NCI-H1048 (cell line): Measurements from ENCODE around the gene ZC3H7A.

Source experiments
- DNase-seq: peaks from one replicate; lab custom pipeline; 2025; lab: John Stamatoyannopoulos, UW

ZC3H7A gene

DNA sequence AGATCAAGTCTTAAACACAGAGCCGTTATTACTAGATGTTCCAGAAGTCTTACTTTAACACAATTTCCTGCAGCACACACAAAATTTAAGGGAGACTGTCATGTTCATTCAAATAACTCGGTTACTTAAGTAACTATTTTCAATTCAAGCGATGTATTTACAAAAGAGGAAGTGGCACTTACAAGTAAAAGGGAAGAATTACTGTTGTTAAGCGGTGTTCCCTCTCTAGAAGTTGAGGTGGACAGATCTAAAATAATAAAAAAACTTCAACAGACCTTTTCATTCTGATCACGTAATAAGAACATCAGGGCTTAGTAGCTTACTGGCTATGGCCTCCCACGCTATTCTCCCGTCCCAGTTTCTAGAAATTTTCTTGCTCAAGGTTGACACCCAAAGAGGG, 28.2 kb downstream of the ZC3H7A start:
- DNase-seq = no peak

DNA sequence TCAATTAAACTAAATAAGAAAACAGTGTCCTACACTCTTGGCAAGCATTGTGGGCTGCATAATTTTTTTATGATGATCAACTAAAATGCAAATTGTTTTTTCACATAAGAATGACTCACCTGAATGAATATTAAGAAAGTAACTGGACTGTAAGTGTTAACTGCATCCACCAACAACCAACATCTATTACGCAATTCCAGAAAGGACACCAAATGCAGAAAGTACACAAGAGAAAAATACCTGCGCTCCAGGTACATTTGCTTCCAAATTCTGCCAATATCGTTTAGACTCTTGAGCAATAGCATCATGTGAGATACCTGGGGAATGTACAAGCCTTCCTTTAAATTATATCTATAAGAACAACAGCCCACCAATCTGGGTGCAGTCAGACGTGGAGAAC, 34.6 kb downstream of the ZC3H7A start:
- DNase-seq = no peak

DNA sequence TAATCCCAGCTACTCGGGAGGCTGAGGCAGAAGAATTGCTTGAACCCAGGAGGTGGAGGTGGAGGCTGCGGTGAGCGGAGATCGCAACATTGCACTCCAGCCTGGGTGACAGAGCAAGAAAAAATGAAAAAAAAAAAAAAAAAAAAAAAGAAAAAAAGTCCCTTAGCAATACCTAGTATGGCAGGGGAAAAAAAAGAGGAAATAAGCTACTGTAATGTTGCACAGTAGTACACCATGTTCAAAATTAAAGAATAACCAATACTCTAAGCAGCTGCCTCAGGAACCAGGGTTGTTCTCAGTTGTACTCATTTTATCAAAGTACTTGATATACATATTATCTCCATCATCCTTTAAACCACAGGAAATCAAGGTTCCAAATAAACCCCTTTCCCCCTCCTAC, 37.1 kb downstream of the ZC3H7A start:
- DNase-seq = no peak

DNA sequence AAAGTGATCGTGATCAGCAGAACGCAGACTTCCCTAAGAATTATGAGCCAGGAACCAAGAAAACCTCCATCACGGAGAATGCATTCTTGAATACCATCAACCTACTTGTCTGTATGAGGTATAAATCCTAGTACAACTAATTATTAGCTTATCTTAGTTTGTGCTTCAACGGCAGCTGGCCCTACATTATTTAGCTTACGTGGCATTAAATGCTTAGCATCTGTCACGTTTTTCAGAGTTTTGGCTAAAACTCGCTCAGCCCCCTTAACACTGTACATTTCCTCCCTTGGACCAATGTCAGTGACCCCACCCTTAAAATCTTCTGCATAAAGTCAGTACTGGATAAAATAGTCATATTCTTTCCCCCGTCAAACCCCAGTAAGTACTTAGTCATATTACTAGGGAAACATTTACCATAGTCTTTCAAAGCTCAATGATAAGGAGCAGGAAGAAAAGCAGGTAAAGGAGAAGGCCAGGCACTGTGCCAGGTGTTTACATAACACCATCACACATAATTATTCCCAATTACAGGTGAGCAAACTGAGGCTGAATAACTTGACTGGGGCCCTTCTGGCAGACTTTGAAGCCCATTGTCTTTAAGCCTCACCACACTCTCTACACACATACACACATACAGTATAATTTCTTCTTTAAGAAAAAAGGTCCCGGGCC, 37.8 kb downstream of the ZC3H7A start:
- no peak for DNase-seq

DNA sequence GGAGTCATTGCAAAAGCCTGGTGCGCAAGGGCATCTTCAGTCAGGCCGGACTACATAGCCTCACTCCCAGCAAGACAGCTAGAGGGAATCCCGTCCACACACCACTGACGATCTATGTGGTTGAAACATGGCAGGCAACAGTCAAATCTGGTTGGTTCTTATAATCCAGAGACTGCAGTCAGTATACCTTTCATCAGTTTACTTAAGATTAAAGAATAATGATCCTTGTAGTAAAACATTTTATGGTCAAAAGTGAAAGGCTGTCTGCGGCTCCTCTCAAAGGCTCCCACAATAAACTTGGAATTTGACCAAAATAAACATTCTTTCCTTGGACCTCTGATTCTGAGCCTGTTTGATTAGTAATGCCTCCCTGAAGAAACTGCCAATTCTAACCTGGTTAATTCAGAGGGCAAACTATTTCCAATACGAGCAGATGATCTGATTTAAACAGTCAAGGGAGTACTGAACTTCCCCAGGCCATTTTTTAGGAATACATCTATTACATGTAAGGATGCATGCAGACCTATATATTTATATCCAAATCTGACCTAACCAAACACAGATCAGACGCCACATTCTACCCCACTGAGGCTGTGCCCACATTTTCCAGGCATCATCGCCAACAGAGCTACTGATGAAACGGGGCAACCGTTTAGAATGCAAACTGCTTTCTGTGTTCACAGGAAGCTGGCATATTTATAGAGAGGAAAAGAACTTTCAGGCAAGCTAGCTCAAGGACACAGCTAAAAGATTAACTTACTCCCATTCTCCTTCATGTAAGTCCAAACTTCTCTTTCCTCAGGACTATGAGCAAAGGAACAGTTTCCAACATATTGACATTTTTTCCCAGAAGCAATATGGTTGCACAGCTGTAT, 39.1 kb downstream of the ZC3H7A start:
- no peak for DNase-seq

DNA sequence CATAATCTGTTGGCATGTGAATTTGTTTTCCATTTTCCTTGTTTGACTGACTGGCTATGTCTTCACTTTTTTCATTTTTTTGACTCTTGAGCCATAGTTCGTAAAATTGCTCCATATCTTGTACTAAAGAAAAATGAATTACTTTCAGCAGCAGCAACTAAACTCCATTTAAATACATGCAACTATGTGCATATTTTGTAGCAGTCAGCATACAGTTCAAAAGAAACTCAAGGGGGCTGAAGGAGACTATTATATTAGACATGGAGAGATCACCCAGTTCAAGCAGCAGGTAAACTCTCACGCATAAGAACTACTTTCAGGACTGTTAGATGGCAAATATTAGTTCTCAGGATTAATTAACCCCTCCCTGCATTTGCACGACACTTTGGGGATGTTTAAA, 40.8 kb downstream of the ZC3H7A start:
- DNase-seq = no peak

DNA sequence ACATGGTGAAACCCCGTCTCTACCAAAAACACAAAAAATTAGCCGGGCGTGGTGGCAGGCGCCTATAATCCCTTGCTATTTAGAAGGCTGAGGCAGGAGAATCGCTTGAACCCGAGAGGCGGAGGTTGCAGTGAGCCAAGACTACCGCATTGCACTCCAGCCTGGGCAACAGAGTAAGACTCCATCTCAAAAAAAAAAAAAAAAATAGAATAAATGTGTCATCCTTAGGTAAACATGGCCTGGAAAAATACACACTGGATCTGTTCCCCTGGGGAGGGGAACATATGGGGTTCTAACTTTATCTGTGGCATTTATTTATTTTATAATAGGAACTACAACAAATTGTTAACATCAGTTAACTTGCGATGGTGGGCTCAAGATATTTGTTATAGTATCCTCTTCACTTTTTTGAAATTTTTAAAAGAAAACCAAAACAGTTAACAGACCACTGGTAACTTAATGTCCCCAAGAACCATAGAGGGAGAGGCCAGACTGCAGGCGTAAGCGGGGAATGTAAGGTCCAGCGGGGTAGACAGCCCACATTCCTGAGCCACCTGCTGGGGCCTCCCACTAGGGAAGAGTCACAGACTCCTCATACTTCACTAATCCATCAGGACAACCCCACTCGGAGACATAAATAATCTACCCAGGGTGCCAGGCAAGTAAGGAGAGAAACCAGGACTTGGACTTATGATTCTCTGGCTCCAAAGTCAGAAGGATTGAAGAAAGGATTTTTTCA, 41.9 kb downstream of the ZC3H7A start:
- no peak for DNase-seq

DNA sequence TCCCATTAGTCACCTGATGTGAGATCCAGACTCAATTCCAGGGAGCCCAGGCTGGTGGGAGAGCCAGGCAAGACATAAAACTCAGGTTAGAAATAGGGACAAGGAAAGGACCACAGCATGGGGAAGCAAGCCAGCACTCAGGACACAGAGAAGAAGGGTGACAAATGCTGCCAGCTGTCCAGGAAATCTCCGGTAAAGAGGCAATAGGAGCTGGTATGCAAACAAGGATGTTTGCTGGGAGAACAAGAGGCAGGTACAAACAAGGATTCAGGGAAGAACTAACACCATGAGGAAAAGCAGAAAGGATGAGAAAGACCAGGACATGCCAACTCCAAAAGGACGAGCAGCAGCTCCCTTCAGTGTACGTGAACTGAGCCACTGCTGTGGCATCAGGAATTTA, 44.2 kb downstream of the ZC3H7A start:
- no peak for DNase-seq

DNA sequence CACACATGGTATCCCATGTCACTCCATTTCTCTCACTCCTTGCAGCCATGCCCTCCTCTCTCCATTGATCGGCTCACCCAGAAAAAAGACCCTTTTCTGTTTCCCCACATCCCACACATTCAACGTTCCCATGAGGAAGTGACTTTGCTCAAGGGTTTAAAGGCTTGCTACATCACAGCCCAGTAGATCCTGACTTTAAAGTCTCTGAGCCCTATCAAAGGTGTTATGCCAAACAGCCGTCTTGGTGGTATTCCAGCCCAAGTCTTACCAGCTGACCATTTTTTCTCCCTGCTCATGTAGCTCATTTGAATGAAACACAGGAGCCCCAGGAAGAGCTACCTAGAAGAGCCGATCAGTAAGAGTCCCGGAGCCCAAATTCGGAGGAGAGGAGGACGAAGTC, 47.0 kb downstream of the ZC3H7A start:
- no peak for DNase-seq

DNA sequence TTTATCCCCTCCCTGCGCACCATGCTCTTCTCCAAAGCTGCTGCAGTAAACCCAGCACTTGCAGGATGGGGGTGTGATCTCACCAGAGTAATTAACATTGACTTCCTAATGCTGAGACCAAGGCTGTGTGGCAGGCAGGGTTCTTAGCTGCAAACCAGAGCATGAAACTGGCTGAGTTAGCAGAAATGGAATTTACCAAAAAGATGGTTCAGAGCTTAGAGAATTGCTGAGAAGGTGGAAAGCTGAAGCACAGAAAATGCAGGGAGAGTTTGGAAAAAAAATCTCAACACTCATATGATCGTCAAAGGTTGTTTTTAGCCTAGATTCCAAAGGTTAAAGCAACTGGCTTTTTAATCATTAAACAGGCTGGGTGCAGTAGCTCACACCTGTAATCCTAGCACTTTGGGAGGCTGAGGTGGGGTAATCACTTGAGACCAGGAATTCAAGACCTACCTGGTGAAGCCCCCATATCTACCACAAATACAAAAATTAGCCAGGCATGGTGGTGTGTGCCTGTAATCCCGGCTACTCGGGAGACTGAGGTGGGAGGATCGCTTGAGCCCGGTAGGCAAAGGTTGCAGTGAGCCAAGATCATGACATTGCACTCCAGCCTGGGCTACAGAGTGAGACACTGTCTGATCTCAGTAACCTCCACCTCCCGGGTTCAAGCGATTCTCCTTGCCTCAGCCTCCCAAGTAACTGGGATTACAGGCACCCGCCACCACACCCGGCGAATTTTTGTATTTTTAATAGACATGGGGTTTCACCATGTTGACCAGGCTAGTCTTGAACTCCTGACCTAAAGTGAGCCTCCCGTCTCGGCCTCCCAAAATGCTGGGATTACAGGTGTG, 48.4 kb downstream of the ZC3H7A start:
- no peak for DNase-seq

DNA sequence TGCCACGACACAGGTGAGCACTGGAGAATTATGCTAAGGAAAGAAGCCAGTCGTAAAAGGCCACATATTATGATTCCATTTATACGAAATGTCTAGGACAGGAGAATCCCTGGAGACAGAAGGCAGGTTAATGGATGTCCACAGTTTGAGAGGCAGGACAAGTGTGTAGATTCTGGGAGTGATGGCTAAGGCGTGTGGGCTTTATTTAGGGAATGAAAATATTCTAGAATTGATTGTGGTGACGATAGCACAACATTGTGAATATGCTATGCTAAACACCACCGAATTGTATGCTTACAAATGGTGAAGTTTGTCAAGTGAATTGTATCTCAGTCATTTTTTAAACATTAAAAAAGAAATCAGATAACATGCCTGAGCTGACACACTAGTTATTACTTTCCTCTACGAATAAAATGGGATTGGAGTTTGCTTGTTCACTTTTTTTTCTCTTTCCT, 49.1 kb downstream of the ZC3H7A start:
- DNase-seq = no peak

DNA sequence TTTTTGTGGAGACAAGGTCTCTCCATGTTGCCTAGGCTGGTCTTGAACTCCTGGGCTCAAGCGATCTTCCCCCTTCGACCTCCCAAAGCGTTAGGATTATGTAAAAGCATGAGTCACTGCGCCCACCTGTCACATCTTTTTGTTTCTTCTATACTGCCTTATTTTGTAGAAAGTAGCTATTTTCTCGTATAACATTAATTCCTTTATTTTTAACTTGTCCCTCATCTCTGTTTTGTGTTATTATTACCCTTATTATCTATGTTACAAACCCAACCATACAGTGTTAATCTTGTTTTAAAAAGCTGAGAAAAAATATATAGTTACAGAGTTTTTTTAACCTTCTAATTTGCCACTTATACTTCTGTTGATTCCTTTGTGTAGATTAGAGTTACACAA, 53.0 kb downstream of the ZC3H7A start:
- no peak for DNase-seq

DNA sequence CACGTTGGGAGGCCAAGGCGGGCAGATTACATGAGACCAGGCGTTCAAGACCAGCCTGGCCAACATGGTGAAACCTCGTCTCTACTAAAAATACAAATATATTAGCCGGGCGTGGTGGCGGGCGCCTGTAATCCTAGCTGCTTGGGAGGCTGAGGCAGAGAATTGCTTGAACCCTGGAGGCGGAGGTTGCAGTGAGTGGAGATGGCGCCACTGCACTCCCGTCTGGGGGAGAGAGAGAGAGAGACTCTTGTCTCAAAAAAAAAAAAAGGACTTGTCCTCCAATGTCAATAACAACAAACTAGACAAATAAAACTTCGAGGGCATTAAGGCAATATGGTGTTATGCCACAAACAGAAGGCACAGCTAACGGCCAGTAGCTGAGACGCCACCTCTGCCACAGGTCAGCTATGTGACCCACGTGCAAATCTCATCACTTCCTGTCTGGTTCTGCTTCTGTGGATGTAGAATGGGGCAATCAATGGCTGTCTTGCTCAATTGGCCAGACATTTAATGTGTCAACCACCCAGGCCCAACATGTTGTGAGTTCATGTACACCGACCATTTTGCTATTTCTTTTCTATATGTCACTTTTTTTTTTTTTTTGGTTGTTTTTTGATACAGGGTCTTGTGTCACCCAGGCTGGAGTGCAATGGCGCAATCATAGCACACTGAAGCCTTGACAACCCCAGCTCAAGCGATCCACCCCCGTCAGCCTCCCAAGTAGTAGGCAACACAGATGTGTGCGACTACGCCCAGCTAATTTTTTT, 53.6 kb downstream of the ZC3H7A start:
- DNase-seq = no peak

DNA sequence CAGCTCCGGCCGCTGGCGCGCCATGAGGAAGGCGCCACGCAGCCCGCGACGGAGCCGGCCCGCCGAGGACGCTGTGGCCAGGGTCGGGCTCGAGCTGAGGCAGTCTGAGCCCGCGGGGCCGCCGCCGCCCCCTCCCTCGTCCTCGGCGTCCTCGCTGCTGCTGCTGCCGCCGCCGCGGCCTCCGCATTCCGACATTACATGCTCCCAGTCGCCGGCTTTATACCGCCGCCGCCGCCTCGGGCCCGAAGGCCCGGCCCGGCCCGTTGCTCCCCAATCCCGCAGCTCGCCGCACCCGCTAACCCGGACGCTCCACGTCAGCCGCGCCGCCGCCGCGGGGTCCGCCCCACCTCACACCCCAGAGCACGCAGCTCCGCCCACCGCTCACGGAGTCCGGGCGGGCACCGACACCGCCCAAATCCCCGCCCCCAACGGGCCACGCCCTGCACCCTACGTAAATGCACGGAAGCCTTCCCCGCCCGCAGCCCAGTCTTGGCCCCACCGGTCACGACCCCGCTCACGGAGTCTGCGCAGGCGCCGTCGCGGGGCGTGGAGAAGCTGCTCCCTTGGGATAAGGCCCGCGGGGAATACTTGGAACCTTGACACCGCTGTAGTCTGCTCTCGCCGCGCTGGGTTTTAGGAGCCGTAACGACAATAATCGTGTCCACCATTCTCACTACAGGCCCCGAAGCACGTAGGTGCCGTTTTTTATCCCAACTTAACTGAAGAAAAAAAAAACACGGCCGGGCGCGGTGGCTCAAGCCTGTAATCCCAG, 54.3 kb downstream of the ZC3H7A start, which contains the start of gene TXNDC11:
TXNDC11 (minus strand) TSS at position 322 of the 772 bp plus-strand sequence; CDS start at position 195, 127 bp downstream.
- peak; percentile 75 for DNase-seq

DNA sequence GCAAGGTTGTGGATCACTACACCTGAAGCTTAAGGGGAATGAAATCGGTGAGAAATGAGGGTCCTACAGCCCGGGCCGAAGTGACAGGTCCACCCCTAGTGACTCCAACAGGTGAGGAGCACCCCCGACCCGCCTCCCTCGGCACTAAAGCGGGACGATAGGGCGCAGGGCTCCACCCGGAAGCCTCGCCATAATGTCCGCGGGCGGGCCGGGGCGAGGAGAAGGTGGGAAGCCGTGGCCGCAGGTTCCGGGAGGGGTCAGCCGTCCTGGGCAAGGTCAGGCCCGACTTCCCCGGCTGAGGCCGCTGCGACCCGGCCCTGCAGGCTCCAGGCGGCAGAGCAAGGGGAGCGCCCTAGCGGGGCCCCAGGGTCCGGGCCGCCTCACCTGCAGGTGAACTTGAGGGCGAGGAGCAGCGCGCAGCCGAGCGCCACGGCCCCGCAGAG, 54.9 kb downstream of the ZC3H7A start:
- DNase-seq = no peak

DNA sequence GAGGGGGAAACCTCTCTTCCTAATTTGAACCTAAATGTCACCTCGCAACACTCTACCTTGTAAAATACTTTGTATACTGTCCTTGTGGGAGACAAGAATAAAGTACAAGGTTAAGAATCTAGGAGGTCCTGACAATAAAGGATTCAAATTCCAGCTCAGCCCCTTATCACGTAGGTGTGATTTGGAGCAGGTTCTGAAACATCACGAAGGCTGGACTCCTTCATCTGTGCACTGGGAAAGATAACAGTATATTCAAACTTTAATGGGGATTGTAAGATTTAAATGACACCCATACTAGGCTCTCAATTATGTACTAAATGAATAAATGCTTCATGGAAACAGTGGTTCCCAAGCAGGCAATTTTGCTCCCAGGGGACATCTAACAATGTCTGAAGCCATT, 56.5 kb downstream of the ZC3H7A start:
- no peak for DNase-seq

DNA sequence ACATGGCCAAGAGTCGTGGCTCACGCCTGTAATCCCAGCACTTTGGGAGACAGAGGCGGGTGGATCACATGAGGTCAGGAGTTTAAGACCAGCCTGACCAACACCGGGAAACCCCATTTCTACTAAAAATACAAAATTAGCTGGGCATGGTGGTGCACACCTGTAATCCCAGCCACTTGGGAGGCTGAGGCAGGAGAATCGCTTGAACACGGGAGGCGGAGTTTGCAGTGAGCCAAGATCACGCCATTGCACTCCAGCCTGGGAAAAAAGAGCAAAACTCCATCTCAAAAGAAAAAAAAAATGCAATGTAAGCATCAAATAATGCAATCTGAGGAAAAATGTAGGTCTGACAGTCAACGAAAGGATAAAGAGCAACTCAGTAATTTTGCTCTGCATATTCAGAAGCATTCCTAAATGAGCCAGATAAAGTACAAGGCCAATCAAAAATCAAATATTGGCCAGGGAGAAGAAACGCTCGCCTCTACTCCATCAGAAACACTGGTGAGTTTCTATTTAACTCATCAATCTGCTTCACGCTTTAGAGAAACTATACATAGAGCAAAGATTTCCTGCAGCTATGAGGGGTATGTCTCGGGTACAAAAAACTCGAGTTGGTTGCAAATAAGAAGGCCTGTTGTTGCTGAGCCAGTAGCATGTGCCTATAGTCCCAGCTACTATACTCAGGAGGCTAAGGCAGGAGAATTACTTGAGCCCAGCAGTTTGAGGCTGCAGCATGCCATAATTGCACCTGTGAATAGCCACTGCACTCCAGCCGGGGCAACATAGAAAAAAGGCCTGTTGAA, 58.1 kb downstream of the ZC3H7A start:
- no peak for DNase-seq

DNA sequence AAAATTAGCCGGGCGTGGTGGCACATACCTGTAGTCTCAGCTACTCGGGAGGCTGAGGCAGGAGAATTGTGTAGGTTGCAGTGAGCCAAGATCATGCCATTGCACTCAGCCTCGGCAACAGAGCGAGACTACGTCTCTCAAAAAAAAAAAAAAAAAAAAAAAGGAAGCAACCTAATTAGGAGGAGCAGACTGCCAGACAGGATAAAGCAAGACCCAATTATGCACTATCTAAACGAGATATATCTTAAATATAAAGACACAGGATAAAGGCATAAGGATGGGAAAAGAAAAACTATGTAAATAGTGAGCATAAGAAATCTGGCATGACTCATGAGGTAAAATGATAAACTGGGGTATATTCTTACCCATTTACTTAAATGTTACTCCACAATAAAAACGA, 59.3 kb downstream of the ZC3H7A start:
- no peak for DNase-seq

DNA sequence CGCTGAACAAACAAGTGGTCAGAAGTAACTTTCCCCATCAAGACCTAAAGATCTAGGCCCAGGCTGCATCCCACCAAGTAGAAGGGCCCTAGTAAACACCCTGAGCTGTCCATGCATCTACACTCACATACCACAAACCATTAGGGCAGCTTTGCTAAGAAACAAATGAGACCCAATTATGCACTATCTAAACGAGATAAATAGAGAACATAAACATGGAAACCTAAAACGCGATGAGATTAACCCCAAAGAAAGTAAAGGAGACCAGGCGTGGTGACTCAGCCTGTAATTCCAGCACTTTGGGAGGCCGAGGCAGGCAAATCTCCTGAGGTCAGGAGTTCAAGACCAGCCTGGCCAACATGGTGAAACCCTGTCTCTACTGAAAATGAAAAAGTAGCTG, 60.2 kb downstream of the ZC3H7A start:
- DNase-seq = no peak
